ENCODE results near the gene STPG2.

- TF ChIP-seq CTCF (conservative IDR thresholded peaks at IDR 0.05) (no peak), EZH2 (IDR thresholded peaks at IDR 0.05; ENCODE audit: low read depth) (no peak)
Observed at GRCh38 chr4:97645071-97645821, 498.0 kb downstream of the STPG2 start.
